ENCODE measurements around the gene KCNJ16.

The KCNJ16 gene

DNA sequence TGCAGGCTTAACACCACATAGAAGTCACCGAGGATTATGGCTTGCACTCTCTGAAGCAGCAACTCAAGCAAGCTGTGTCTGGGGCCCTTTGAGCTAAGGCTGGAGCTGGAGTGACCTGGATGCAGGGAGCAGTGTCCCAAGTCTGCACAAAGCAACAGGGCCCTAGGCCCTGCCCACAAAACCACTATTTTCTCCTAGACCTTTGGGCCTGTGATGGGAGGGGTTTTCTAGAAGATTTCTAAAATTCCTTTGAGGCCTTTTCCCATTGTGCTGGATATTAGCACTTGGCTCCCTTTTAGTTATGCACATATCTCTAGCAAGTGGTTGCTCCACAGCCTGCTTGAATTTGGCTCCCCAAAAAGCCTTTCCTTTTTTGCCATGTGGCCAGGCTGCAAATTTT lies 44.5 kb downstream of the KCNJ16 start:
- no peaks in the 10 kb centered on the region for H3K9me3 ChIP-seq (replicated peaks; ENCODE audit: low read length)
- no peaks in the 10 kb centered on the region for H3K27me3 ChIP-seq (ENCODE audit: control insufficient read depth, insufficient read depth, low read length)
- H3K4me1 ChIP-seq (ENCODE audit: control insufficient read depth, insufficient read depth, low read length), result no peaks in the 10 kb centered on the region
- H3K9ac ChIP-seq (ENCODE audit: low read depth, low read length), result no peak overlapping the region
- no peak overlapping the region for H3K4me2 ChIP-seq (ENCODE audit: low read length)
- H3K4me3 ChIP-seq (ENCODE audit: low read length), result no peak overlapping the region
- H3K36me3 ChIP-seq (ENCODE audit: insufficient read depth, low read length), result no peaks in the 10 kb centered on the region

DNA sequence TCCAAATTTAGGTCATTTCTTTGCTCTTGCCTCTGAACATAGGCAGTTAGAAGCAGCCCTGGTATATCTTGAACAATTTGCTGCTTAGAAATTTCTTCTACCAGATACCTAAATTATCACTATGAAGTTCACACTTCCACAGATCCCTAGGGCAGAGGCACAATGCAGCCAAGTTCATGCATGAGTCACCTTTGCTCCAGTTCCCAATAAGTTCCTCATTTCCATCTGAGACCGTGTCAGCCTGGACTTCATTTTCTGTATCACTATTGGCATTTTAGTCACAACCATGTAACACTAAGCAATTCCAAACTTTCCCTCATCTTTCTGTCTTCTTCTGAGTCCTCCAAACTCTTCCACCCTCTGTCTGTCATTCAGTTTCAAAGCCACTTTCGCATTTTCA lies 45.0 kb downstream of the KCNJ16 start:
- Histone ChIP-seq H3K4me3 (ENCODE audit: low read length) (no peak overlapping the region), H3K4me2 (ENCODE audit: low read length) (no peak overlapping the region), H3K9ac (ENCODE audit: low read depth, low read length) (no peak overlapping the region), H3K27me3 (ENCODE audit: control insufficient read depth, insufficient read depth, low read length) (no peaks in the 10 kb centered on the region), H3K9me3 (replicated peaks; ENCODE audit: low read length) (no peaks in the 10 kb centered on the region), H3K4me1 (ENCODE audit: control insufficient read depth, insufficient read depth, low read length) (no peaks in the 10 kb centered on the region), H3K36me3 (ENCODE audit: insufficient read depth, low read length) (no peaks in the 10 kb centered on the region)

DNA sequence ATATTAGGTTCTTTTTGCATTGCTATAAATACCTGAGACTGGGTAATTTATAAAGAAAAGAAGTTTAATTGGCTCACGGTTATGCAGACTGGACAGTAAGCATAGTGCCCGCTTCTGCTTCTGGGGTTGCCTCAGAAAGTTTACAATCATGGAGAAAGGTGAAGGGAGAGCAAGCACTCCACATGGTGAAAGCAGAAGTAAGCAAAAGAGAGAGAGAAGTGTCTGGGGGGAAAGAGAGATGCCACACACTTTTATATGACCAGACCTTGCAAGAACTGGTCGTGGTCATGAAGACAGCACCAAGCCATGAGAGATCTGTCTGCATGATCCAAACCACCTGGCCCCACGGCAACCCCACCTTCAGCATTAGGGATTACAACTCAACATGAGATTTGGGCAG lies 45.4 kb downstream of the KCNJ16 start:
- H3K9me3 ChIP-seq (replicated peaks; ENCODE audit: low read length), result no peaks in the 10 kb centered on the region
- no peak overlapping the region for H3K9ac ChIP-seq (ENCODE audit: low read depth, low read length)
- H3K36me3 ChIP-seq (ENCODE audit: insufficient read depth, low read length), result no peaks in the 10 kb centered on the region
- H3K4me1 ChIP-seq (ENCODE audit: control insufficient read depth, insufficient read depth, low read length), result no peaks in the 10 kb centered on the region
- H3K27me3 ChIP-seq (ENCODE audit: control insufficient read depth, insufficient read depth, low read length), result no peaks in the 10 kb centered on the region
- H3K4me2 ChIP-seq (ENCODE audit: low read length), result no peak overlapping the region
- no peak overlapping the region for H3K4me3 ChIP-seq (ENCODE audit: low read length)

DNA sequence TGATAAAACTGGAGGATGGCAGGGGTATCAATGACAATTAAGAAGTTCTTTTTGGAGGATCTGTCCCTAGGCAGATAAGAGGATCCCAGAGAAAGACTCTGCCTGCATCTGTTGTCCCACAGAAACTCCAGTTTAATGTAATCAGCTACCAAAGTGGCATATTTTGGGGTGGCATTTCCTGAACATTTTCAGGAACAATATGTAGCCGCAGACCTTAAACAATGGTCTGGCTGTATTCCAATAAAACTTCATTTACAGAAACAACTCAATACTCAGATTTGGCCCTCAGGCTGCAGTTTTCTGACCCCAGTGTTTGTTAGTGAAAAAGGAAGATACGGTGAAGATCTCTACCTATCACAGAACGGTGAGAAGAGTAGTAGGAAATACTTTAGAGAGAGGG lies 46.1 kb downstream of the KCNJ16 start:
- Histone ChIP-seq H3K4me1 (ENCODE audit: control insufficient read depth, insufficient read depth, low read length) (no peaks in the 10 kb centered on the region), H3K4me3 (ENCODE audit: low read length) (no peak overlapping the region), H3K27me3 (ENCODE audit: control insufficient read depth, insufficient read depth, low read length) (no peaks in the 10 kb centered on the region), H3K4me2 (ENCODE audit: low read length) (no peak overlapping the region), H3K9ac (ENCODE audit: low read depth, low read length) (no peak overlapping the region), H3K36me3 (ENCODE audit: insufficient read depth, low read length) (no peaks in the 10 kb centered on the region), H3K9me3 (replicated peaks; ENCODE audit: low read length) (no peaks in the 10 kb centered on the region)

DNA sequence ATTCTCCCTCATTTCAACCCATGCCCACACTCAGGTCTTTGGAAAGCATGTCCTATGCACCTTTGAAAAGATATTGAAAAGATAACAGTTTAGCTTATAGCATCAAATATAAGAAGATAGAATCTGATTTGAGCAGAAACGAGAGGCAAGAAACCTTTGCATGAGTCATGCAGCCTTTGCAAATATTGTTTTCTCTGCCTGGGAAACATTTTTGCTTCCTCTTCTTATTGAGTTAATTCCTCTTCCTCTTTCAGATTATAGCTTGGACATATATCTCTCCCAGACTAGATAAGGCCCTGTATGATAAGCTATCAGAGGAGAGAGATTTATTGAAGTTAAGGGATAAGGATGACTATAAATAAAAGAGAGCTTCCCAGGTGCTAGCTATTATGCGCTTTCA lies 48.2 kb downstream of the KCNJ16 start:
- Histone ChIP-seq H3K4me3 (ENCODE audit: low read length) (no peak overlapping the region), H3K9me3 (replicated peaks; ENCODE audit: low read length) (no peaks in the 10 kb centered on the region), H3K36me3 (ENCODE audit: insufficient read depth, low read length) (no peaks in the 10 kb centered on the region), H3K4me2 (ENCODE audit: low read length) (no peak overlapping the region), H3K4me1 (ENCODE audit: control insufficient read depth, insufficient read depth, low read length) (no peaks in the 10 kb centered on the region), H3K9ac (ENCODE audit: low read depth, low read length) (no peak overlapping the region), H3K27me3 (ENCODE audit: control insufficient read depth, insufficient read depth, low read length) (no peaks in the 10 kb centered on the region)

DNA sequence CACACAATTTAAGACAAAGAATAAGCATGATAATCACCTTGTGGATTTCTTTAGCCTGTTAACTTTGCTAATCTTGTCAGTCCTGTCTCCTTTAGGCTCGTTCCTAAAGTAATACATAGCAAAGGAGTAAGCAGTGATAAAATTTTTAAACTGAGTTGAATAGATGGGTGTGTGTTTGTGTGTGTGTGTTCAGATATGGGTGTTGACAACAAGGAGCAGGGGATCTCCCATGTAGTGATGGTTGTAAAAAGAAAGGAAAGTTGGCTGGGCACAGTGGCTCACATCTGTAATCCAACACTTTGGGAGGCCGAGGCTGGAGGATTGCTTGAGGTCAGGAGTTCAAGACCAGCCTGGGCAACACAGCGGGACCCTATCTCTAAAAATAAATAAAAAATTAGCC lies 49.7 kb downstream of the KCNJ16 start:
- H3K4me1 ChIP-seq (ENCODE audit: control insufficient read depth, insufficient read depth, low read length), result no peaks in the 10 kb centered on the region

DNA sequence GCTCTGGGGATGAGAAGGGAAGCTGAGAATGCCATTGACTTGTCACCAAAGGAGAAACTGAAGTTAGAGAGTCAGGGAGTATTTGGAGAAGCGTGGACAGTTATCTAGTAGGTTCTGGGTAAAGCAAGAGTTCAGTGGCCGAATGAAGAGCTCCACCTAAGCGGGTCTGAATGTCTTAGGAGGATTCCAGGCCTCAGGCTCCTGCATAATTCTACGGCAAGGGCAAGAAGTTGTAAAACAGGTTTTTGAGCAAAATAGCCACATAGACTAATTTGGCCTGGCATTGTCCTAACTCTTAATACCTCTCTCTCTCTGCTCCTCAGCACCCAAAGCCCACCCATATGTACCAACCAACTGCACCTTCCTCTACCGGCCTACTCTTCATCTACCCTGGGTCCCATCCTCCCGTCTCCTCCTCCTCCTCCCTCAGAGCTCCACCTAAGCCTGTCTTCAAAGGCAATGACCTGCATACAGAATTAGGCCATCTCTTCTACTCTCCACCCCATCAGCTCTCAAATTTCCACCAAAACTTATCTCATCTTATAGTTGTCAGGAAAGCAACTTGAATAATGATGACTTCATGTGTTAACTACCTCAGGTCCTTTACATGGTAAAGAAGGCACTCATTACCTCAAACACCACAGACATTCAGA lies 52.3 kb downstream of the KCNJ16 start:
- Histone ChIP-seq H3K4me2 (ENCODE audit: low read length) (no peak overlapping the region), H3K36me3 (ENCODE audit: insufficient read depth, low read length) (no peaks in the 10 kb centered on the region), H3K27me3 (ENCODE audit: control insufficient read depth, insufficient read depth, low read length) (no peaks in the 10 kb centered on the region), H3K4me3 (ENCODE audit: low read length) (no peak overlapping the region), H3K9me3 (replicated peaks; ENCODE audit: low read length) (no peaks in the 10 kb centered on the region), H3K4me1 (ENCODE audit: control insufficient read depth, insufficient read depth, low read length) (no peaks in the 10 kb centered on the region), H3K9ac (ENCODE audit: low read depth, low read length) (no peak overlapping the region)

More for the DNA sequence above, 49.7 kb downstream of the KCNJ16 start:
- Histone ChIP-seq H3K36me3 (ENCODE audit: insufficient read depth, low read length) (no peaks in the 10 kb centered on the region), H3K27me3 (ENCODE audit: control insufficient read depth, insufficient read depth, low read length) (no peaks in the 10 kb centered on the region), H3K9me3 (replicated peaks; ENCODE audit: low read length) (no peaks in the 10 kb centered on the region), H3K4me3 (ENCODE audit: low read length) (no peak overlapping the region), H3K9ac (ENCODE audit: low read depth, low read length) (no peak overlapping the region), H3K4me2 (ENCODE audit: low read length) (no peak overlapping the region)

DNA sequence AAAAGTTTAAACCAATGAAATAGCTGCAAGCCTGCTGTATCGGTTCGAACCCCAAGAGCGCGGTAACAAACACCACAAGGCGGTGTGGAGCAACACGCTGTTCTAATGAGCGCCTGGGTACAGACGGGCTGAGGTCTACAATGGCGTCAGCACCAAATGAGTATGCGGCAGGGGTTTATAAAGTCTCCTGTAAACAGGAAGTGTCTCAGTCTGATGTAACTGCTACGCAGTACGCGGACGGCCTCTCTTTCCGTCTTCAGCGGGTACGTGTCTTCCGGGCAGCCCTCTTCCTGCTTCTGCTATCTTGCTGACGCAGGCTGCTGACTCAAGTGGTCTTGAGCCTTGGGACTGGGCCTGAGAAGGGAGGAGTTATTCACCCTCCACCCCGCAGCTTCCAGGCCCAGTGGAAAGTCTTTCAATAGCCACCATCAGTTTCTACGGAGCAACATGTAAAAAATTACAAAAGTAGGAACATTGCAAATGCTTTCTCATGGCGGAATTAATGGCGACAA lies 53.8 kb downstream of the KCNJ16 start:
- Histone ChIP-seq H3K4me2 (ENCODE audit: low read length) (no peak overlapping the region), H3K9me3 (replicated peaks; ENCODE audit: low read length) (no peaks in the 10 kb centered on the region), H3K9ac (ENCODE audit: low read depth, low read length) (no peak overlapping the region), H3K36me3 (ENCODE audit: insufficient read depth, low read length) (no peaks in the 10 kb centered on the region), H3K4me3 (ENCODE audit: low read length) (no peak overlapping the region), H3K4me1 (ENCODE audit: control insufficient read depth, insufficient read depth, low read length) (no peaks in the 10 kb centered on the region), H3K27me3 (ENCODE audit: control insufficient read depth, insufficient read depth, low read length) (no peaks in the 10 kb centered on the region)

DNA sequence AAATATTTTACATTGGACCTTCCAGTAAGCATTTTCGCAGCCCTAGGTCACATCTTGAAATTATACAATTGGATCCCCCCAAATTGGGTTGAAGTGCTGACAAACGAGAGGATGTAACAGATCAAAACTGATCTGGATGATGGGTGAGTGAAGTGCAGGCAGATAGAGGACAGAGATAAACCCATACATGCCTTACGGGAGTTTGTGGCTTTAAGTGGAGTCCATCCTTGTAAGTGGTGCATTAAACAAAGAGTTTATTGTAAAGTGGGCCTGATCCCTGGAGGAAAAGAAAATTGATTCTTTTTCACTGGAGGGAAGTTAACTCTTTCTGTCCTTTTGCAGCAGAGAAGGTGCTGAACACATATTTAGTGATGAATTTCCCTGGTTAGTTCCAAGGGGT lies 55.3 kb downstream of the KCNJ16 start:
- Histone ChIP-seq H3K9me3 (replicated peaks; ENCODE audit: low read length) (no peaks in the 10 kb centered on the region), H3K4me1 (ENCODE audit: control insufficient read depth, insufficient read depth, low read length) (no peaks in the 10 kb centered on the region), H3K4me3 (ENCODE audit: low read length) (no peak overlapping the region), H3K36me3 (ENCODE audit: insufficient read depth, low read length) (no peaks in the 10 kb centered on the region), H3K27me3 (ENCODE audit: control insufficient read depth, insufficient read depth, low read length) (no peaks in the 10 kb centered on the region), H3K9ac (ENCODE audit: low read depth, low read length) (no peak overlapping the region), H3K4me2 (ENCODE audit: low read length) (no peak overlapping the region)

DNA sequence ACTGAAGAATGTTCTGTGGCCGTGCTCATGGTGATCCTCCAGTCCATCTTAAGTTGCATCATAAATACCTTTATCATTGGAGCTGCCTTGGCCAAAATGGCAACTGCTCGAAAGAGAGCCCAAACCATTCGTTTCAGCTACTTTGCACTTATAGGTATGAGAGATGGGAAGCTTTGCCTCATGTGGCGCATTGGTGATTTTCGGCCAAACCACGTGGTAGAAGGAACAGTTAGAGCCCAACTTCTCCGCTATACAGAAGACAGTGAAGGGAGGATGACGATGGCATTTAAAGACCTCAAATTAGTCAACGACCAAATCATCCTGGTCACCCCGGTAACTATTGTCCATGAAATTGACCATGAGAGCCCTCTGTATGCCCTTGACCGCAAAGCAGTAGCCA lies 57.5 kb downstream of the KCNJ16 start:
- H3K36me3 ChIP-seq (ENCODE audit: insufficient read depth, low read length), result no peaks in the 10 kb centered on the region
- no peaks in the 10 kb centered on the region for H3K9me3 ChIP-seq (replicated peaks; ENCODE audit: low read length)
- H3K4me2 ChIP-seq (ENCODE audit: low read length), result no peak overlapping the region
- no peak overlapping the region for H3K4me3 ChIP-seq (ENCODE audit: low read length)
- peaks cover 6% of the 10 kb centered on the region for H3K4me1 ChIP-seq (ENCODE audit: control insufficient read depth, insufficient read depth, low read length)
- H3K27me3 ChIP-seq (ENCODE audit: control insufficient read depth, insufficient read depth, low read length), result no peaks in the 10 kb centered on the region
- H3K9ac ChIP-seq (ENCODE audit: low read depth, low read length), result no peak overlapping the region

DNA sequence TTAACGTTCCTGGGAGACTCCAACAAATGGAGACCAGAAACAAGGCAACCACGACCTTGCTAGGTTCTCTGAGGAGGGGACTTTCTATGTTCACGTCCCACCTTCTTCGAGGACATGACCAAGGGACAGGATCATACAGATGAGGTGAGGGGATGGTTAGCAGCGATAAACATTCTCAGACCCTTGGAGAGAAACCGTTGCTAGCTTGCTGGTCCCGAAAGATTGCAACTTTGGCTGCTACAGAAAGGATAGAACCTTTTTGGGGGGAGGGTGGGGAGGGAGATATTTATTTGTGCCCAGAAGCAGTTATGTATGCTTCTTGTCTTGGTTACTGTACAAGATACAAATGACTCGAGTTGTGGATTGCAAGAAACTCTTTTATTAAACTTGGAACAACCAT lies 59.0 kb downstream of the KCNJ16 start:
- Histone ChIP-seq H3K36me3 (ENCODE audit: insufficient read depth, low read length) (no peaks in the 10 kb centered on the region), H3K9ac (ENCODE audit: low read depth, low read length) (no peak overlapping the region), H3K4me2 (ENCODE audit: low read length) (no peak overlapping the region), H3K9me3 (replicated peaks; ENCODE audit: low read length) (no peaks in the 10 kb centered on the region), H3K4me3 (ENCODE audit: low read length) (no peak overlapping the region), H3K4me1 (ENCODE audit: control insufficient read depth, insufficient read depth, low read length) (peaks cover 21% of the 10 kb centered on the region), H3K27me3 (ENCODE audit: control insufficient read depth, insufficient read depth, low read length) (no peaks in the 10 kb centered on the region)

DNA sequence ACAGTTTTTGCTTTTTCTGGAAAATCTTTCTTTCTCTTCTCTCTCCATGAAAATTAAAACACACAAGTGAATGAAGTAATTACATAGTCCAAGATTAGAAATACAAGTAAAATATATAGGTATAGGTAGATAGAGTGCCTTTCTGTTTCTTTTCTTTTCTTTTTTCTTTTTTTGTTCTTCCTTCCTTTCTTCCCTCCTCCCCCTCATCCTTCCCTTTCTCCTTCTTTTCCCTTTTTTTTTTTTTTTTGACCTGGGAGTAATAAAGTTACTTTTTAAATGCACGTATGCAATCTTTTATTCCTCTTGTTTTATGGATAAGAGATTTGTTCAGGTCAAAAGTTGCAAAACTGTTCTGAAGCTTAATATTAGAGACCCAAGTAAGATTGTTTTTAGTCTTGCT lies 59.8 kb downstream of the KCNJ16 start:
- H3K4me1 ChIP-seq (ENCODE audit: control insufficient read depth, insufficient read depth, low read length), result peaks cover 21% of the 10 kb centered on the region
- H3K27me3 ChIP-seq (ENCODE audit: control insufficient read depth, insufficient read depth, low read length), result no peaks in the 10 kb centered on the region
- H3K4me2 ChIP-seq (ENCODE audit: low read length), result no peak overlapping the region
- no peak overlapping the region for H3K9ac ChIP-seq (ENCODE audit: low read depth, low read length)
- no peaks in the 10 kb centered on the region for H3K9me3 ChIP-seq (replicated peaks; ENCODE audit: low read length)
- no peak overlapping the region for H3K4me3 ChIP-seq (ENCODE audit: low read length)
- H3K36me3 ChIP-seq (ENCODE audit: insufficient read depth, low read length), result no peaks in the 10 kb centered on the region

Data from skeletal muscle satellite cell (primary cell).